LNCaP clone FGC (cell line): ENCODE data around the gene PAK4.
"Not testable (repeated sequence)": the region's sequence is repeated elsewhere in the genome, so short reads cannot be mapped to it uniquely, and the experiment has no call there.

ENCODE experiments used
- DNase-seq: peaks from one replicate; pipeline ENCODE4 v3.0.0-alpha.2; 2011; ENCODE audit warnings: low read depth
- H3K4me3 ChIP-seq: 2 replicates; pipeline ENCODE4 v1.5.1; 2011; ENCODE audit warnings: mild to moderate bottlenecking, low read depth, low read length, control low read depth
- TF ChIP-seq, protein P1 (sequence below): IDR thresholded peaks from 2 replicates; pipeline ENCODE4 v1.5.1; 2012; ENCODE audit warnings: mild to moderate bottlenecking; ENCODE audit not compliant: control insufficient read depth, insufficient read depth; ENCODE audit errors: extremely low read depth

The PAK4 gene

DNA sequence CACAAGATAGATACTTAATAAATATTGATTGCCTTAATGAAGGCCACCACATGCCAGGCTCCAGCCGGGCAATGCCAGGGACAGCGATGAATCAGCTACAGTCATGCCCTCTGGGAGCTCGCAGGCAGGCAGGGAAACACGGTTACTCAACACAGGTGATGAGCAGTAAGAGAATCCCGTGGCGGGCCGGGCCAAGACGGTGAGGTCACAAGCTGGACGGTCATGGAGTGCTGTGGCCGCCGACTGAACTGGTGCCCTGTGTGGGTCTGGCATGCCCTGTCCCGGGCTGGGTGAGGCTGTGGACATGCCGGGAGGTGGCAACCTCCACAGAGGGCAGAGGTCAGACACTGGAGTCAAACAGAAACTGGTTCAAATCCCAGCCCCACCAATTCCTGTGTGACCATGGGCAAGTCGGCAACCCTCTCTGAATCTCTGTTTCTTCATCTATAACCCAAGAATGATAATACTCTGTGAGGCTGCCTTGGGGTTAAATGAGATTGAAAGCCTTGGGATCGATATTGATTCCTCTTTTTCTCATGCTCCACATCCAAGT, 13.2 kb upstream of the PAK4 start:
- H3K4me3 ChIP-seq, result no peak overlapping the region
- DNase-seq, result no peak
- TF ChIP-seq, protein P1, sequence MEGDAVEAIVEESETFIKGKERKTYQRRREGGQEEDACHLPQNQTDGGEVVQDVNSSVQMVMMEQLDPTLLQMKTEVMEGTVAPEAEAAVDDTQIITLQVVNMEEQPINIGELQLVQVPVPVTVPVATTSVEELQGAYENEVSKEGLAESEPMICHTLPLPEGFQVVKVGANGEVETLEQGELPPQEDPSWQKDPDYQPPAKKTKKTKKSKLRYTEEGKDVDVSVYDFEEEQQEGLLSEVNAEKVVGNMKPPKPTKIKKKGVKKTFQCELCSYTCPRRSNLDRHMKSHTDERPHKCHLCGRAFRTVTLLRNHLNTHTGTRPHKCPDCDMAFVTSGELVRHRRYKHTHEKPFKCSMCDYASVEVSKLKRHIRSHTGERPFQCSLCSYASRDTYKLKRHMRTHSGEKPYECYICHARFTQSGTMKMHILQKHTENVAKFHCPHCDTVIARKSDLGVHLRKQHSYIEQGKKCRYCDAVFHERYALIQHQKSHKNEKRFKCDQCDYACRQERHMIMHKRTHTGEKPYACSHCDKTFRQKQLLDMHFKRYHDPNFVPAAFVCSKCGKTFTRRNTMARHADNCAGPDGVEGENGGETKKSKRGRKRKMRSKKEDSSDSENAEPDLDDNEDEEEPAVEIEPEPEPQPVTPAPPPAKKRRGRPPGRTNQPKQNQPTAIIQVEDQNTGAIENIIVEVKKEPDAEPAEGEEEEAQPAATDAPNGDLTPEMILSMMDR, result no peak

DNA sequence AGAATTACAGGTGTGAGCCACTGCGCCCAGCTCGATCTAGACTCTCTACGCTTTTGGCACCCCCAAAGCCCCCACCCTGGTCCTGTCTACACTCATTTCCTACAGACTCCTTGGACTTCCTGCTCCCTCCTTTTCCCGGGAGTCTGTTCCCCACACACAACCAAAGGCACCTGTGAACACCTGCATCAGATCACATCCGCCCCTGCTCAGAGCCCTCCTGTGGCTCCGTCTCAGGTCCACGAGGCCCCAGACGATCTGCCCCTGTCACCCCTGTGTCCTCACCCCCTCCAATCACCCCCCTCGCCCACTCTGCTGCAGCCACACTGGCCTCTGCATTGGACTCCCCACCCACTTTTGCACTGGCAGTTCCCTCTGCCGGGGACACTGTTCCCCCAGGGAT, 12.4 kb upstream of the PAK4 start:
- TF ChIP-seq, protein P1, result no peak
- H3K4me3 ChIP-seq, result no peak overlapping the region
- no peak for DNase-seq

DNA sequence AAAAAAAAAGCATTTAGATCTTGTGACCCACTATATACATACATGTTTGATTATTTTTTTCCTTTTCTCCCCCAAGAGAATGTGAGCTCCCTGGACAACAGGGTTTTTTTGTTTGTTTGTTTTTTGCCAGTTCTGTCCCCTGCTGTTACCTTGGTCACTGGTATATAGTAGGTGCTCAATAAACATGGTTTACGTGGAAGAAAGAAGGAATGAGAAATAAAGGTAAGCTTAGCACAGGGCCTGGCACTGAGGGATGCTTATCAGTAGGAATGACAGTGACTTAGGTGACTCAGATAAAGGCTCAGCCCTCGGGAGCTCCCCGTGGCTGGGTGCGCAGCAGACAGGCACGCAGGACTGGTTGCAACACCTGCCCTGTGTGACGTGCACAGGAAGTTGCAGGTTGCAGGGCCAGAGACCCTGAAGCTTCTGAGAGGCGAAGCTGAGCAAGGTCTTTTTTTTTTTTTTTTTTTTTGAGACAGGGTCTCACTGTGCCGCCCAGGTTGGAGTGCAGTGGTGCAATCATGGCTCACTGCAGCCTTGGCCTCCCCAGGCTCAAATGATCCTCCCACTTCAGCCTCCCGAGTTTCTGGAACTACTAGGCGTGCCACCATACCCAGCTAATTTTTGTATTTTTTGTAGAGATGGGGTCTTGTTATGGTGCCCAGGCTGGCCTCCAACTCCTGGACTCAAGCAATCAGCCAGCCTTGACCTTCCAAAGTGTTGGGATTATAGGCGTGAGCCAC, 10.3 kb upstream of the PAK4 start:
- no peak overlapping the region for H3K4me3 ChIP-seq
- DNase-seq, result no peak
- TF ChIP-seq, protein P1, result no peak

DNA sequence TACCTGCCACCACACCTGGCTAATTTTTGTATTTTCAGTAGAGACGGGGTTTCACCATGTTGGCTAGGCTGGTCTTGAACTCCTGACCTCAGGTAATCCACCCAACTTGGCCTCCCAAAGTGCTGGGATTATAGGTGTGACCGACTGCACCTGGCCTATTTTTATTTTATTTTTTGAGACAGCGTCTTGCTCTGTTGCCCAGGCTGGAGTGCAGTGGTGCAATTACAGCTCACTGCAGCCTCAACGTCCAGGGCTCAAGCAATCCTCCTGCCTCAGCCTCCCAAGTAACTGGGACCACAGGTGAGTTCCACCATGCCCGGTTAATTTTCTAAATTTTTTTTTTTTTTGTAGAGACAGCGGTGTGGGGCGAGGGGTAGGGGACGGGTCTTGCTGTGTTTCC, 8.6 kb upstream of the PAK4 start:
- DNase-seq, H3K4me3 ChIP-seq: not testable (repeated sequence)

DNA sequence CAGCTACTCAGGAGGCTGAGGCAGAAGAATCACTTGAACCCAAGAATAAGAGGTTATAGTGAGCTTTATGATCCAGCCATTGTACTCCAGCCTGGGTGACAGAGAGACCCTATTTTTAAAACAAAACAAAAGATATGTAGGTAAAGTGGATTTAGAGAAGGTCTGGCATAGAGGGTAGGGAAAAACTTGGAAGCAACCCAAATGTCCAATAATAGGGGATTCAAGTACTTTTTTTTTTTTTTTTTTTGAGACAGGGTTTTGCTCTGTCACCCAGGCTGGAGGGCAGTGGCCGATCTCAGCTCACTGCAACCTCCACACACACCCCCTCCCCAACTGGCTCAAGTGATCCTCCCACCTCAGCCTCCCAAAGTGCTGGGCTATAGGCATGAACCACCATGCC, 5.8 kb upstream of the PAK4 start:
- H3K4me3 ChIP-seq, result no peak overlapping the region
- TF ChIP-seq, protein P1, result no peak
- no peak for DNase-seq

DNA sequence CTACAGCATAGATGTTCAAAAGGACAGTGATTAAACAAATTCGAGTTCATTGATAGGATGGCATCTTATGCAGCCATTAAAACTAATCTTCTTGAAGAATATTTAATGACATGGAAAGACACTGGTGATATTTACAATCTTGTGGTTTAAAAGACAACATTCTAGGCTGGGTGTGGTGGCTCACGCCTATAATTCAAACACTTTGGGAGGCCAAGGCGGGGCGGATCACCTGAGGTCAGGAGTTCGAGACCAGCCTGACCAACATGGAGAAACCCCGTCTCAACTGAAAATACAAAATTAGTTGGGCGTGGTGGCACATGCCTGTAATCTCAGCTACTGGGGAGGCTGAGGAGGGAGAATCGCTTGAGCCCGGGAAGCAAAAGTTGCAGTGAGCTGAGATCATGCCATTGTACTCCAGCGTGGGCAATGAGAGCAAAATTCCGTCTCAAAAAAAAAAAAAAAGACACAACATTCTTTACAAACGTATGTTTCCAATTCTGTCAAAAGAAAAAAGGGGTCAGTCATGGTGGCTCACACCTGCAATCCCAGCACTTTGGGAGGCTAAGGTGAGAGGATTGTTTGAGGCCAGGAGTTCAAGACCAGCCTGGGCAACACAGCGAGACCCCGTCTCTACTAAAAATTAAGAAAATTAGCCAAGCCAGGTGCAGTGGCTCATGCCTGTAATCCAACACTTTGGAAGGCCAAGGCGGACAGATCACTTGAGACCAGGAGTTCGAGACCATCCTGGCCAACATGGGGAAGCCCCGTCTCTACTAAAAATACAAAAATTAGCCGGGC, 2.5 kb upstream of the PAK4 start:
- DNase-seq, result no peak
- TF ChIP-seq, protein P1, result no peak
- no peak overlapping the region for H3K4me3 ChIP-seq

DNA sequence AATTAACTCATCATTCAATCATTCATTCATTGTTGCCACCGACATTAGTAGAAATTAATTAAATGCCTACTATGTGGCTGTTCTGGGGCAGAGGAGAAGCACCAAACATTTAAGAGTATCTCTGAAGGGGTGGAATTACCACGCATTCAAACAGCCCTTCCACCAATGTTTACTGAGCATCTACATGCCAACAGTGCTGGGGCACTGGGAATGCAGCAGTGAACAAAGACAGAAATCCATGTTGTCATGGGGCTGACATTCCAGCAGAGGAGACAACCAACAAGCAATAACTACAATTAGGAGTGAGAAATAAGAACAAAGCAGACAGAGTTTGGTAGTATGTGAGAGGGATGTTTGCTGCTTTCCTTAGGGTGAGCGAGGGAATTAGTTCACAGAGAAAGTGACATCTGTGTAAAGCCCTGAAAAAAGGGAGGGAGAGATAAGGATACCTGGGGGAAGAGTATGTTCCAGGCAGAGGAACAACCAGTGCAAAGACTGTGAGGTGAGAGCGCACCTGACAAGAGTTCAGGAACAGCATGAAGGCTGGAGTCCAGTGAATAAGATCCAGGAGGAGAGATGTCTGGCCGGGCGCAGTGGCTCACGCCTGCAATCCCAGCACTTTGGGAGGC, 1.3 kb upstream of the PAK4 start:
- DNase-seq, result no peak
- TF ChIP-seq, protein P1, result no peak
- no peak overlapping the region for H3K4me3 ChIP-seq
